Prostate gland (tissue), 2 donors: ENCODE results near the gene DTX4. TPM values are rescaled to one million over a fixed set of nuclear protein-coding genes. Genes with fewer than 3 reads are reported as not detected.

ENCODE experiments used
- DNase-seq: peaks from one replicate; pipeline ENCODE4 v3.0.0-alpha.2; 2019; ENCODE audit warnings: low spot score
- H3K27ac ChIP-seq, 2 donors: fragments of 200-600 bp; sonication (generic); 2 replicates each; pipeline ENCODE4 v1.5.1; 2017 to 2019
- H3K27me3 ChIP-seq: fragments of 200-600 bp; sonication (generic); replicated peaks from 2 replicates; pipeline ENCODE4 v1.5.1; 2019; ENCODE audit not compliant: insufficient read depth
- H3K36me3 ChIP-seq, 2 donors: fragments of 200-600 bp; sonication (generic); 1 replicate in 1 of 2; 2 replicates in 1 of 2; pipeline versions ENCODE4 v1.5.1 to v1.8.1; 2017 to 2019
- H3K4me1 ChIP-seq: fragments of 200-600 bp; sonication (generic); replicated peaks from 2 replicates; pipeline ENCODE4 v1.5.1; 2019
- H3K4me3 ChIP-seq, 2 donors: fragments of 200-600 bp; sonication (generic); 2 replicates each; pipeline ENCODE4 v1.5.1; 2017 to 2019
- H3K9me3 ChIP-seq: fragments of 200-600 bp; sonication (generic); 2 replicates; pipeline ENCODE4 v1.5.1; 2017
- POLR2A ChIP-seq: fragments of 450-650 bp; IDR thresholded peaks from one replicate; pipeline ENCODE4 v1.6.1; 2016; ENCODE audit warnings: antibody characterized with exemption, mild to moderate bottlenecking
- POLR2AphosphoS5 ChIP-seq: sonication (generic); formaldehyde crosslinking; IDR thresholded peaks from one replicate; pipeline ENCODE4 v1.6.1; 2017; ENCODE audit warnings: antibody characterized with exemption
- WGBS: methylation state at CpG from one replicate; pipeline ENCODE4 v1.1.5; 2018; 5-methylcytosine and 5-hydroxymethylcytosine counted together
- intact Hi-C: fragments of 100-400 bp; cut with DNase I; formaldehyde crosslinking; loops from one replicate; pipeline ENCODE4 v1.14.2; 2022
- total RNA-seq, 2 donors: library from RNA; depleted of rRNA; stranded (reverse); fragments of >200 nt; gene quantifications; one replicate each; pipeline ENCODE4 v1.1.0, GENCODE V29; 2016
- TF ChIP-seq, protein P1 (sequence below), 4 experiments: fragments of 200-600 bp in 2 of 4; fragments of 450-650 bp in 2 of 4; sonication (generic) in 2 of 4; IDR thresholded peaks; 1 replicate in 3 of 4; 2 replicates in 1 of 4; pipeline ENCODE4 v1.5.1; 2016 to 2019; ENCODE audit warnings: antibody characterized with exemption in 4 of 4, mild to moderate bottlenecking in 2 of 4, moderate library complexity in 2 of 4

DTX4 gene
- total RNA-seq, 2 donors from 2014 or later = 6.9 to 10.7 TPM

GRCh38 chr11:59144579-59145345, 27.2 kb upstream of the DTX4 start:
- peak overlapping the region; percentile 90 to 95 for H3K27ac ChIP-seq
- WGBS = 2% methylated on average over 30 of the region's 39 CpGs
- no peaks in the 10 kb centered on the region for H3K9me3 ChIP-seq
- TF ChIP-seq POLR2A (peak; percentile 38), POLR2AphosphoS5 (peak; percentile 85)
- TF ChIP-seq, protein P1, sequence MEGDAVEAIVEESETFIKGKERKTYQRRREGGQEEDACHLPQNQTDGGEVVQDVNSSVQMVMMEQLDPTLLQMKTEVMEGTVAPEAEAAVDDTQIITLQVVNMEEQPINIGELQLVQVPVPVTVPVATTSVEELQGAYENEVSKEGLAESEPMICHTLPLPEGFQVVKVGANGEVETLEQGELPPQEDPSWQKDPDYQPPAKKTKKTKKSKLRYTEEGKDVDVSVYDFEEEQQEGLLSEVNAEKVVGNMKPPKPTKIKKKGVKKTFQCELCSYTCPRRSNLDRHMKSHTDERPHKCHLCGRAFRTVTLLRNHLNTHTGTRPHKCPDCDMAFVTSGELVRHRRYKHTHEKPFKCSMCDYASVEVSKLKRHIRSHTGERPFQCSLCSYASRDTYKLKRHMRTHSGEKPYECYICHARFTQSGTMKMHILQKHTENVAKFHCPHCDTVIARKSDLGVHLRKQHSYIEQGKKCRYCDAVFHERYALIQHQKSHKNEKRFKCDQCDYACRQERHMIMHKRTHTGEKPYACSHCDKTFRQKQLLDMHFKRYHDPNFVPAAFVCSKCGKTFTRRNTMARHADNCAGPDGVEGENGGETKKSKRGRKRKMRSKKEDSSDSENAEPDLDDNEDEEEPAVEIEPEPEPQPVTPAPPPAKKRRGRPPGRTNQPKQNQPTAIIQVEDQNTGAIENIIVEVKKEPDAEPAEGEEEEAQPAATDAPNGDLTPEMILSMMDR (IDR thresholded peaks at IDR 0.05) = peak in 1 of 4 experiments; percentile 14
- H3K4me1 ChIP-seq = peaks cover 5% of the 10 kb centered on the region
- peak; percentile 75 for DNase-seq
- H3K27me3 ChIP-seq = no peaks in the 10 kb centered on the region
- H3K4me3 ChIP-seq = peak overlapping the region; percentile 39 to 77
- H3K36me3 ChIP-seq = no peaks in the 10 kb centered on the region
- intact Hi-C loops = loop anchor here (5.0 to 10.0 kb wide), 3 partner anchors 567 to 1720 kb away; partner anchors contain the start of genes LPXN, SLC43A3, STX3 and ZFP91

DNA sequence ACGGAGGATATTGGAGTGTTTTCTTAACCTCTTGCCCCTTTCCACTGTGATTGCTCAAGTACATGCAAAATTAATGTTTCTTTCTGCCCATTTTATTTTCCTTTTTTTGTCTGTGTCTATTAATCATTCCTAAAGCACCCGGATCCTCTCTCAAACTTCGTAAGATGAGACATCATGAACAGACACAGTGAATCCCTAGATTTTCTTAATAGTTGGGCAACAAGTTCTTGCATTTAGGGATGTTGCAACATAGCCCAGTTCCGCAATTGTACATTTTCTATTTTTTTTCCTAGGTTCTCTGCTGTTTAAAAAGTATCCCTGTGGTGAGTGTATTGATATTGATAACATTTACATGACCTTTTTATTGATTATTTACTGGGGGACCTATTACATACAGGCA, 26.4 kb upstream of the DTX4 start:
- Histone ChIP-seq H3K4me1 (peaks cover 5% of the 10 kb centered on the region), H3K4me3 (no peak overlapping the region), H3K27ac (peak overlapping the region; percentile 90 to 95), H3K36me3 (no peaks in the 10 kb centered on the region), H3K9me3 (no peaks in the 10 kb centered on the region), H3K27me3 (no peaks in the 10 kb centered on the region)
- WGBS = 54% methylated on average over 4 of the region's 4 CpGs
- no peak for DNase-seq
- TF ChIP-seq, protein P1 (IDR thresholded peaks at IDR 0.05) = no peak
- TF ChIP-seq POLR2AphosphoS5 = no peak
- TF ChIP-seq POLR2A = no peak
- intact Hi-C loops = loop anchor here (10.0 kb wide), 2 partner anchors 609 to 1721 kb away; partner anchors contain the start of genes SLC43A3 and STX3

- H3K9me3 ChIP-seq = no peaks in the 10 kb centered on the region
- H3K36me3 ChIP-seq = no peaks in the 10 kb centered on the region
- no peak for DNase-seq
- H3K27ac ChIP-seq = no peak overlapping the region
- TF ChIP-seq POLR2AphosphoS5 (no peak), POLR2A (no peak)
- TF ChIP-seq, protein P1 (IDR thresholded peaks at IDR 0.05) = no peak
- WGBS = 90% methylated on average over 1 of the region's 1 CpG
- H3K27me3 ChIP-seq = no peaks in the 10 kb centered on the region
- no peaks in the 10 kb centered on the region for H3K4me1 ChIP-seq
- intact Hi-C loops = no loop called here
- no peak overlapping the region for H3K4me3 ChIP-seq
These were observed 20.2 kb upstream of the DTX4 start for GRCh38 chr11:59151761-59152160.

DNA sequence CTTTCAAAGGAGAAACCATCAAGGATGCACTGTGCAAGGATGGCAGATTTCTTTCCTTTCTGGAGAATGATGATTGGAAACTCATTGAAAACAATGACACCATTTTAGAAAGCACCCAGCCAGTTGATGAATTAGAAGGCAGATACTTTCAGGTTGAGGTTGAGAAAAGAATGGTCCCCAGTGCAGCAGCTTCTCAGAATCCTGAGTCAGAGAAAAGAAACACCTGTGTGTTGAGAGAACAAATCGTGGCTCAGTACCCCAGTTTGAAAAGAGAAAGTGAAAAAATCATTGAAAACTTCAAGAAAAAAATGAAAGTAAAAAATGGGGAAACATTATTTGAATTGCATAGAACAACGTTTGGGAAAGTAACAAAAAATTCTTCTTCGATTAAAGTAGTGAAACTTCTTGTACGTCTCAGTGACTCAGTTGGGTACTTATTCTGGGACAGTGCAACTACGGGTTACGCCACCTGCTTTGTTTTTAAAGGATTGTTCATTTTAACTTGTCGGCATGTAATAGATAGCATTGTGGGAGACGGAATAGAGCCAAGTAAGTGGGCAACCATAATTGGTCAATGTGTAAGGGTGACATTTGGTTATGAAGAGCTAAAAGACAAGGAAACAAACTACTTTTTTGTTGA, 19.5 kb upstream of the DTX4 start:
- no peak overlapping the region for H3K27ac ChIP-seq
- WGBS = 95% methylated on average over 8 of the region's 8 CpGs
- no peaks in the 10 kb centered on the region for H3K9me3 ChIP-seq
- no peak overlapping the region for H3K4me3 ChIP-seq
- no peak for DNase-seq
- H3K36me3 ChIP-seq = no peaks in the 10 kb centered on the region
- H3K4me1 ChIP-seq = no peaks in the 10 kb centered on the region
- H3K27me3 ChIP-seq = no peaks in the 10 kb centered on the region
- intact Hi-C loops = no loop called here
- TF ChIP-seq POLR2A (no peak), POLR2AphosphoS5 (no peak)
- TF ChIP-seq, protein P1 (IDR thresholded peaks at IDR 0.05) = no peak
